NCI-H187 treated with DMSO at 0.1 percent for 48 hours (cell line): ENCODE data around the gene TRIM73.
"Not testable (repeated sequence)": the region's sequence is repeated elsewhere in the genome, so short reads cannot be mapped to it uniquely, and the experiment has no call there.

Source experiments
- DNase-seq: peaks from one replicate; lab custom pipeline; 2025; lab: John Stamatoyannopoulos, UW

TRIM73 gene

GRCh38 chr7:75395329-75395728 is at the start of gene TRIM73:
TRIM73 (plus strand) TSS chr7:75395629; CDS start chr7:75398934, 3,305 bp downstream.
- DNase-seq, result not testable (repeated sequence)

GRCh38 chr7:75358671-75359541 is 36.5 kb upstream of the TRIM73 start:
- not testable (repeated sequence) for DNase-seq

GRCh38 chr7:75359542-75359848 is 35.9 kb upstream of the TRIM73 start:
- not testable (repeated sequence) for DNase-seq

- not testable (repeated sequence) for DNase-seq
These were observed 31.4 kb upstream of the TRIM73 start for GRCh38 chr7:75364079-75364478.

GRCh38 chr7:75366643-75367042 is 28.8 kb upstream of the TRIM73 start:
- not testable (repeated sequence) for DNase-seq

- not testable (repeated sequence) for DNase-seq
These were observed 28.1 kb upstream of the TRIM73 start for GRCh38 chr7:75367313-75367712.

- DNase-seq, result not testable (repeated sequence)
These were observed 21.3 kb upstream of the TRIM73 start for GRCh38 chr7:75374144-75374518.

GRCh38 chr7:75374519-75375317 is 20.7 kb upstream of the TRIM73 start:
- not testable (repeated sequence) for DNase-seq

- DNase-seq, result not testable (repeated sequence)
These were observed 2.2 kb upstream of the TRIM73 start for GRCh38 chr7:75393194-75393593.

GRCh38 chr7:75397865-75398264 is 2.4 kb downstream of the TRIM73 start:
- DNase-seq, result not testable (repeated sequence)

GRCh38 chr7:75398771-75399700 is 3.6 kb downstream of the TRIM73 start:
- not testable (repeated sequence) for DNase-seq

- DNase-seq, result not testable (repeated sequence)
These were observed 5.1 kb downstream of the TRIM73 start for GRCh38 chr7:75400575-75400974.

GRCh38 chr7:75403455-75404443 is 8.3 kb downstream of the TRIM73 start:
- not testable (repeated sequence) for DNase-seq

GRCh38 chr7:75404663-75405062 is 9.2 kb downstream of the TRIM73 start:
- not testable (repeated sequence) for DNase-seq

- not testable (repeated sequence) for DNase-seq
These were observed 14.7 kb downstream of the TRIM73 start for GRCh38 chr7:75409880-75410822.

- DNase-seq, result not testable (repeated sequence)
These were observed 15.4 kb downstream of the TRIM73 start for GRCh38 chr7:75410823-75411173.

GRCh38 chr7:75414204-75414603 is 18.8 kb downstream of the TRIM73 start:
- not testable (repeated sequence) for DNase-seq

GRCh38 chr7:75414708-75415427 is 19.4 kb downstream of the TRIM73 start:
- not testable (repeated sequence) for DNase-seq

- not testable (repeated sequence) for DNase-seq
These were observed 20.0 kb downstream of the TRIM73 start for GRCh38 chr7:75415428-75415817.
